DOHH2 (cell line): ENCODE data around the gene CREBZF.

Experiments used
- CTCF ChIP-seq: fragments of 200-600 bp; sonication (generic); IDR thresholded peaks from one replicate; pipeline ENCODE4 v1.5.1; 2014; ENCODE audit warnings: antibody characterized with exemption, mild to moderate bottlenecking, low read depth, low read length; ENCODE audit not compliant: poor library complexity, severe bottlenecking
- EZH2phosphoT487 ChIP-seq: fragments of 200-600 bp; sonication (generic); IDR thresholded peaks from 2 replicates; pipeline ENCODE4 v1.6.1; 2017; ENCODE audit warnings: borderline replicate concordance, mild to moderate bottlenecking, antibody characterized with exemption, low read length, moderate library complexity, mixed read lengths

- TF ChIP-seq CTCF, result no peak
- TF ChIP-seq EZH2phosphoT487, result no peak
Observed at GRCh38 chr11:85647078-85647477, 17.9 kb downstream of the CREBZF start.
